Activated CD4-positive, CD25-positive, alpha-beta regulatory T cell treated with anti-CD3 and anti-CD28 coated beads, Interleukin-2, amount 50 U/mL, for 72 hours (primary cell): ENCODE measurements around the gene RERG.
"Not testable (repeated sequence)": the region's sequence is repeated elsewhere in the genome, so short reads cannot be mapped to it uniquely, and the experiment has no call there.

Experiments used
- DNase-seq: peaks from one replicate; pipeline ENCODE4 v3.0.0; 2021

RERG gene

GRCh38 chr12:15130541-15130940, 90.7 kb downstream of the RERG start:
- no peak for DNase-seq

DNA sequence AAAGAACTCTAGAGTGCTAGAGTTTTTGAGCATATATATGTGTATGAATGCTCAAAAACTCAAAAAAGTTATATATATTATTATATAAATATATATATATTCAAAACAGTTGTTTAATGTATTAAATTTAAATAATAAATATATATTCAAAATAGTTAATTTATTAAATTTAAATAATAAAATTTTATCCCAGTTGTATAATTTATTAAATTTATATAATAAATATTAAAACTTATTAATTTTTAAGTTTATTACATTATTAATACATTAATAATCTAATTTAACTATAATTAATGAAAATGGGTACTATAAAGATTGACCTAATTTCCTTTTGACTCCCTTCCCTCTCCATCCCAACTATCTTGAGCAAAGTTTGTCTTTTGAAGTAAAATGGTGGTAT, 97.8 kb downstream of the RERG start:
- DNase-seq: no peak

- DNase-seq: no peak
These were observed 98.9 kb downstream of the RERG start for GRCh38 chr12:15122344-15122743.

GRCh38 chr12:15118955-15119354, 102.3 kb downstream of the RERG start:
- DNase-seq: no peak

GRCh38 chr12:15116983-15117382, 104.2 kb downstream of the RERG start:
- DNase-seq: no peak

- DNase-seq: no peak
These were observed 105.1 kb downstream of the RERG start for GRCh38 chr12:15116086-15116485.

GRCh38 chr12:15115434-15115833, 105.8 kb downstream of the RERG start:
- no peak for DNase-seq

- DNase-seq: no peak
These were observed 106.7 kb downstream of the RERG start for GRCh38 chr12:15114501-15114900.

DNA sequence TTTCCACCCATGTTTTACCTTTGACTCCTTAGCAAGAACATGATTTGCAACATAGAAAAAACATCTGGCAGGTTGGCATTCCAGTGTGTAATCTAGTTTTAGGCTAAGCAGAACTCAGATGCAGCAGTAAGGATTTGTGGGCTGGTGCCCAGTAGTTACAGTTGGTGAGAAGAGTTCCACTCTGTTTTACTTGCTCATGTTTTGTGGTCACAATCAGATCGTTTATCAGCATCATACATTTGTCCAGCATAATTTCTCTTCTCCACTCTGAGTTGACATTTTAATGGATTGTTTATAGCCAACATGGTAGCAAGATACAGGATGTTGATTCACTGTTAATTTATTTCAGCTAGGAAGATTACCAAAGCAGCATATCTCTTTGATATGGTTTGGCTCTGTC, 128.4 kb downstream of the RERG start:
- DNase-seq: no peak

GRCh38 chr12:15090441-15090840, 130.8 kb downstream of the RERG start:
- no peak for DNase-seq

DNA sequence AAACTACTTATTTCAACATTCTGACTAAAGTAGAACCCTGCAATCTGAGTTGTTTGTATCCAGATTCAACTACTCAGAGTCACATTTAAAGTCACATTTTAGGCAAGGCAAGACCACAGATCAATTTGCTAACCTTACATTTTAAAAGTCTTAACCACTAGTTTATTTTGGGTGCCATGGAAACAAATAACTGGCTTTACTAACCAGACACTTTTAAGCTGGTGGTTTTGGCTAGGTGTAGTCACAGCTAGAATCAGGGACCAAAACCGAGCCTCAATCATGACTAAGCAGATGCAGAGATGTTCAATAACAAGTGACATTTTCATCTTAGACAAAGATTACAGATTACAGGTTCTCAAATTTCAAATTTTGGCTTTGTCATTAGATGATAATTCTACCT, 133.1 kb downstream of the RERG start:
- DNase-seq: no peak

GRCh38 chr12:15077751-15078150, 143.5 kb downstream of the RERG start:
- DNase-seq: not testable (repeated sequence)

DNA sequence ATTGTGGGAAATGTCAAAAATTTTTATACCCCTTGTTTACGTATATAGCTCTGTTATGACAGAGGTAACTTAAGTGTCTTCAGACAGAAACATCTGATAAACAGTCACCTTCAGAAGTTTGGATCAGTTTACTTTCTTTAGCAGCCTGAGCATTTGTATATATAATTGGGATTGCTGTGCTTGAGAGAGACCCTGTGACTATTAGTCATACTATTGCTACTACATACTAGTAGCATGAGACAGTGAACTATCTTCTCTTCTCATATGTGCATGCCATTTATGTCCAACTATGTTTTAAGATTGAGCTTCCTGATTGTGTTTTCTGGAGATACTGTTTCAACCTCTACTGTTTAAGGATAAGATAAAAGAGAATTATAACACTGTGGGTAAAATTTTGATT, 146.9 kb downstream of the RERG start:
- no peak for DNase-seq

DNA sequence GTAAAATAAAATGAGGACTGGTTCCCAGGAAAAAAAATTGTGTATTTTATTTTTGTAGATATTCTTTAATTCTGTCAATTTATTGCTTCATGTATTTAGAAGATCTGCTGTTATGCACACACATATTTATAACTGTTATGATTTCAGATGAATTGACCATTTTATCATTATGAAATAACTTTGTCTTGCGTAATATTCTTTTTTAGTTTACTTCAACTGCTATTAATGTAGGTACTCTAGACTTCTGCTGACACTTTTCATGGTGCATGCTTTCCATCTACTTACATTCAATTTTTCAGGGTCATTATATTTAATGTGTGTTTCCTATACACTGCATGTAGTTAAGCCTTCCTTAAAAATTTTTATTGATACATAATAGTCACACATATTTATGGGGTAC, 162.1 kb downstream of the RERG start:
- no peak for DNase-seq
